GM12878 (cell line): ENCODE measurements around the gene LRRC56. TPM values are rescaled to one million over a fixed set of nuclear protein-coding genes. Genes with fewer than 3 reads are reported as not detected.

Source experiments
- ATAC-seq: fragments of 200-7000 bp; cut with Tn5 transposase; 3 replicates; pipeline ENCODE4 v1.9.1; 2020; ENCODE audit warnings: mild to moderate bottlenecking, moderate library complexity
- BruUV-seq: library from RNA; stranded (reverse); fragments of 400-500 nt; replicated peaks from 2 replicates; lab custom pipeline; 2021; lab: Mats Ljungman, UMichigan
- CTCF ChIA-PET: fragments of 300-600 bp; sonication (Branson Sonifier 250); formaldehyde crosslinking; extraction: SDS; loops from one replicate; lab custom pipeline; 2021; ENCODE audit warnings: inconsistent platforms; lab: Yijun Ruan, JAX
- POLR2A ChIA-PET: fragments of 350-600 bp; formaldehyde crosslinking; extraction: SDS; loops from one replicate; lab custom pipeline; 2021; ENCODE audit warnings: inconsistent platforms; lab: Charles Lee
- RAD21 ChIA-PET: fragments of 300-600 bp; sonication (Branson Sonifier 250); formaldehyde crosslinking; loops from one replicate; lab custom pipeline; 2023; ENCODE audit warnings: antibody characterized with exemption; ENCODE audit not compliant: unreplicated experiment; lab: Charles Lee
- SMC1A ChIA-PET: fragments of 300-600 bp; sonication (Branson Sonifier 250); formaldehyde crosslinking; loops from one replicate; lab custom pipeline; 2023; ENCODE audit not compliant: unreplicated experiment, uncharacterized antibody; lab: Charles Lee
- DNase-seq: peaks from one replicate; pipeline ENCODE4 v3.0.0-alpha.2; 2011; ENCODE audit warnings: low read depth, low spot score
- FAIRE-seq: peaks from 3 replicates; lab custom pipeline; 2011; peaks lifted over from hg19 to GRCh38; lab: Jason Lieb, UNC
- H2AFZ ChIP-seq: 2 replicates; pipeline ENCODE4 v1.6.0; 2011; ENCODE audit warnings: low read depth, low read length, control low read depth; ENCODE audit not compliant: control insufficient read depth
- H3K27ac ChIP-seq: 2 replicates; pipeline ENCODE4 v1.5.1; 2011; ENCODE audit warnings: control low read depth; ENCODE audit not compliant: control insufficient read depth, insufficient read depth
- H3K27me3 ChIP-seq, 2 experiments: replicated peaks in 1 of 2; 2 replicates each; pipeline versions ENCODE4 v1.6.0 to v1.6.1; 2011; ENCODE audit warnings: low read length in 1 of 2; ENCODE audit not compliant: control insufficient read depth in 2 of 2, insufficient read depth in 2 of 2
- H3K36me3 ChIP-seq, 2 experiments: 2 replicates each; pipeline ENCODE4 v1.5.1; 2011; ENCODE audit warnings: low read length in 1 of 2; ENCODE audit not compliant: control insufficient read depth in 2 of 2, insufficient read depth in 2 of 2
- H3K4me1 ChIP-seq: 2 replicates; pipeline ENCODE4 v1.6.1; 2011; ENCODE audit warnings: mild to moderate bottlenecking, low read length, moderate library complexity, mixed read lengths; ENCODE audit not compliant: control insufficient read depth, insufficient read depth
- H3K4me2 ChIP-seq: 2 replicates; pipeline ENCODE4 v1.6.0; 2011; ENCODE audit warnings: control low read depth; ENCODE audit not compliant: control insufficient read depth, insufficient read depth
- H3K4me3 ChIP-seq: fragments of 200-600 bp; sonication (generic); 2 replicates; pipeline ENCODE4 v1.5.1; 2016
- H3K79me2 ChIP-seq: 2 replicates; pipeline ENCODE4 v1.6.0; 2011; ENCODE audit warnings: low read length; ENCODE audit not compliant: control insufficient read depth, insufficient read depth
- H3K9ac ChIP-seq: 2 replicates; pipeline ENCODE4 v1.8.0; 2011; ENCODE audit warnings: low read length, control low read depth, mixed read lengths; ENCODE audit not compliant: control insufficient read depth, insufficient read depth
- H3K9me3 ChIP-seq: replicated peaks from 3 replicates; pipeline ENCODE4 v1.5.1; 2011; ENCODE audit warnings: mild to moderate bottlenecking, low read length; ENCODE audit not compliant: control insufficient read depth, insufficient read depth
- H4K20me1 ChIP-seq: 2 replicates; pipeline ENCODE4 v1.6.0; 2011; ENCODE audit not compliant: control insufficient read depth, insufficient read depth
- BHLHE40 ChIP-seq, 2 experiments: fragments of 450-650 bp in 1 of 2; IDR thresholded peaks; 2 replicates each; pipeline ENCODE4 v1.6.1; 2011 to 2017; ENCODE audit warnings: low read depth in 2 of 2, borderline replicate concordance in 1 of 2, improper control_type of control experiment in 1 of 2, low read length in 1 of 2, mild to moderate bottlenecking in 1 of 2
- BMI1 ChIP-seq: fragments of 450-650 bp; IDR thresholded peaks from 2 replicates; pipeline ENCODE4 v1.6.1; 2016; ENCODE audit warnings: mild to moderate bottlenecking, moderate library complexity, borderline replicate concordance
- BRCA1 ChIP-seq: IDR thresholded peaks from 2 replicates; pipeline ENCODE4 v1.6.1; 2011; ENCODE audit warnings: low read depth, low read length, improper control_type of control experiment
- CHD2 ChIP-seq: IDR thresholded peaks from 2 replicates; pipeline ENCODE4 v1.6.1; 2011; ENCODE audit warnings: low read depth, low read length, improper control_type of control experiment, borderline replicate concordance
- MEF2B ChIP-seq: fragments of 450-650 bp; IDR thresholded peaks from 2 replicates; pipeline ENCODE4 v1.6.1; 2018; ENCODE audit warnings: mild to moderate bottlenecking, moderate library complexity; ENCODE audit not compliant: partially characterized antibody, poor library complexity, severe bottlenecking
- NBN ChIP-seq: fragments of 450-650 bp; IDR thresholded peaks from 2 replicates; pipeline ENCODE4 v1.6.1; 2016
- SMC3 ChIP-seq: IDR thresholded peaks from 2 replicates; pipeline ENCODE4 v1.6.1; 2011; ENCODE audit warnings: low read length, improper control_type of control experiment, borderline replicate concordance
- SUZ12 ChIP-seq: fragments of 200-600 bp; sonication (generic); IDR thresholded peaks from one replicate; pipeline ENCODE4 v1.6.1; 2018; ENCODE audit warnings: antibody characterized with exemption, mild to moderate bottlenecking; ENCODE audit not compliant: unreplicated experiment
- WGBS: methylation state at CpG from one replicate; pipeline ENCODE4 v1.1.6; 2016; ENCODE audit warnings: low lambda C conversion rate; ENCODE audit not compliant: insufficient replicate concordance, insufficient coverage; ENCODE audit errors: missing lambda C conversion rate; 5-methylcytosine and 5-hydroxymethylcytosine counted together
- in situ Hi-C: fragments of 300-500 bp; cut with MboI; formaldehyde crosslinking; loops from 9 replicates; pipeline ENCODE4 v1.14.3; 2018; ENCODE audit warnings: mixed read lengths
- intact Hi-C: fragments of 100-400 bp; cut with micrococcal nuclease; formaldehyde crosslinking; loops from one replicate; pipeline ENCODE4 v1.14.2; 2022; ENCODE audit not compliant: unreplicated experiment
- polyA plus RNA-seq, 11 experiments: library from polyadenylated mRNA; depleted of rRNA in 4 of 11; unstranded in 6 of 11; stranded (reverse) in 5 of 11; fragments of >200 nt; fragmentation: Nextera tagmentation in 4 of 11; fragmentation: Illumina TruSeq in 1 of 11; extraction: Ambion mirVana in 4 of 11; extraction: Trizol in 1 of 11; gene quantifications; 1 replicate in 1 of 11; 2 replicates in 10 of 11; pipeline versions ENCODE4 v1.2.1 to v1.2.3, GENCODE V29; 2011 to 2016; ENCODE audit warnings: inconsistent platforms in 2 of 11, missing spikeins in 2 of 11, low read depth in 1 of 11
- total RNA-seq, 4 experiments: library from RNA; depleted of rRNA in 3 of 4; stranded (reverse); fragments of >200 nt in 3 of 4; fragmentation: Illumina TruSeq in 1 of 4; extraction: Trizol in 1 of 4; gene quantifications; 2 replicates each; pipeline versions ENCODE4 v1.2.1 to v1.2.3, GENCODE V29; 2013 to 2021
- TF ChIP-seq, protein P1 (sequence below): fragments of 450-650 bp; formaldehyde crosslinking; IDR thresholded peaks from 2 replicates; pipeline ENCODE4 v1.4.0; 2020; ENCODE audit warnings: mild to moderate bottlenecking, moderate library complexity
- TF ChIP-seq, protein P2 (sequence below): IDR thresholded peaks from 2 replicates; pipeline ENCODE4 v1.6.1; 2012; ENCODE audit warnings: low read length, inconsistent platforms

LRRC56 gene
- total and polyA plus RNA-seq, 10 of the 15 experiments (the other 5 are each of a cell fraction or from before 2014, with no cell fraction given) = 0.02 to 1.9 (median 0.75) TPM; not detected in 1

DNA sequence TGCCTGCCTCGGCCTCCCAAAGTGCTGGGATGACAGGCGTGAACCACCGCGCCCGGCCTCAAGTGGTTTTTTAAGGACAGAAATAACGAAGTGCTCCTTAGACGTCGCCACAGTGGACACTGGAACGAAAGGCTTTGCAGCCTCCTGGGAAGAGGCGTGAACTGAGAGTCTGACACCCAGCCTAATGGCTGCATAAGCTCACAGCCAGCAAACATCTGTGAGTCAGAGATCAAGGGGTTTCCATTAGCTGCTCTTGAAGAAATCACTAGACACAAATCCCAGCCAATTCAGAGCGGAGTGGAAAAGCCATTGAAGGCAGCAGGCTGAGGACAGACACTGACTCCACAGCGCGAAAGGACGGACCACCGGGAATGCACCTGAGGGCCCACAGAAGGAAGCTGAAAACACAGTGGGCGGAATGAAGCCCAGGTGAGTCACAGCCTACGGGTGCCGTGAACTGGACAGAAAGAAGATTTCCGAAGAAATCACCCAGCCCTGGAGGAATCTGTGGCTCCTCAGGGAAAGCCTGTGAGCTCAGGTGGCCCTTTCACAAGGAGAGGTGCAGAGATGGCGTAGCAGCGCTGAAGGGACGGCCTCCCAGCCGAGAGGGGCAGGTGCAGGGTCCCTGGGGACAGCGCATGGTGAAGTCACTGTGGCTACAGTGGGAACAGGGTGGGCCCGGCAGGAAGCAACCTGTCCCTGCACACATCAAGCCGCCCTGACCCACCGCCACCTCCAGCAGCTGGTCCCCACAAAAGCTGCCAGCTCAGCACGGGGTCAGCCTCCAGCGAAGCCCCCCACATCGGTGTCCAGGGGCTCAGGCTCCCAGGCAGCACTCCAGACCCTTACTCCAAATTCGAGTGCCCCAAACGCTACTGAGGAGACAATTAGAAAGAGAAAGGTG lies 11.6 kb downstream of the LRRC56 start:
- H3K4me2 ChIP-seq = no peak overlapping the region
- no peaks in the 10 kb centered on the region for H3K36me3 ChIP-seq
- no peaks in the 10 kb centered on the region for H3K27me3 ChIP-seq
- POLR2A ChIA-PET = no interaction called here
- no peak for DNase-seq
- no peak overlapping the region for H3K4me3 ChIP-seq
- CTCF ChIA-PET = no interaction called here
- ATAC-seq = peak; percentile 29; the same call in 2 of the 3 replicates
- H2AFZ ChIP-seq = no peak overlapping the region
- H4K20me1 ChIP-seq = no peaks in the 10 kb centered on the region
- no TSS peak for BruUV-seq
- no peaks in the 10 kb centered on the region for H3K79me2 ChIP-seq
- no peaks in the 10 kb centered on the region for H3K9me3 ChIP-seq
- in situ Hi-C loops = no loop called here
- RAD21 ChIA-PET = no interaction called here
- peak; percentile 65 for TF ChIP-seq MEF2B
- TF ChIP-seq SUZ12 = no peak
- TF ChIP-seq BHLHE40 (IDR thresholded peaks at IDR 0.05; ENCODE audit: borderline replicate concordance in 1 of 2, low read depth in 2 of 2, low read length in 1 of 2) = peak in 1 of 2 experiments; percentile 39; a peak in 1 of 4 replicates
- no peak for TF ChIP-seq NBN
- intact Hi-C loops = no loop called here
- no peak overlapping the region for H3K9ac ChIP-seq
- H3K4me1 ChIP-seq = no peaks in the 10 kb centered on the region
- FAIRE-seq = no peak
- SMC1A ChIA-PET = no interaction called here
- 38% methylated on average over 32 of the region's 32 CpGs for WGBS
- no peak overlapping the region for H3K27ac ChIP-seq

DNA sequence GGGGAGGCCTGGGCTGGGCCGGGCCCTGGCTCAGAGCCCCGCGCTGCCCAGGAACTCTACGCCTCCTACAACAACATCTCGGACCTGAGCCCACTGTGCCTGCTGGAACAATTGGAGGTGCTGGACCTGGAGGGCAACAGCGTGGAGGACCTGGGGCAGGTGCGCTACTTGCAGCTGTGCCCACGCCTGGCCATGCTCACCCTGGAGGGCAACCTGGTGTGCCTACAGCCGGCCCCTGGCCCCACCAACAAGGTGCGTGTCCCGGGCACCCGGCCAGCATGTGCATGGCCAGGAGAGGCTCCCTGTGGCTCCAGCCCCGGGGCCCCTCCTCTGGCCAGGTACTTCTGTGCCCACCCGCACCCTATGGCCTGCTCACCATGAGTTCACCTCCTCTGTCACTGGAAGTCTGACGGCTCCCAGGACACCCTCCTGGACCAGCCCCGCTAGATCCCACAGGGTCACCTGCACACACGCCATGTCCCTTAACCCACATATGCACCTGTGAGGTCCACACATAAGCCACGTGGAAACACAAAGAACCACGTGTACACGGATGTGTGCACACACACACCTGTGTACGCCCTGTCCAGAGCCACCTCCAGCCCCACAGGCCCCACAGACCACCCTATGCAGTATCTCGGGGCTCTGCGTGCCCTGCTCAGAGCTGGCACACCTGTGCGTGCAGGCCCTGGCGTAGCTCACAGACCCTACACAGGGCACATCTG lies 12.9 kb downstream of the LRRC56 start:
- WGBS = 86% methylated on average over 25 of the region's 25 CpGs
- ChIA-PET CTCF (no interaction called here), RAD21 (no interaction called here), POLR2A (no interaction called here), SMC1A (no interaction called here)
- no TSS peak for BruUV-seq
- Histone ChIP-seq H3K9me3 (no peaks in the 10 kb centered on the region), H3K9ac (no peak overlapping the region), H3K79me2 (no peaks in the 10 kb centered on the region), H3K36me3 (no peaks in the 10 kb centered on the region), H2AFZ (no peak overlapping the region), H3K4me1 (no peaks in the 10 kb centered on the region), H3K4me2 (no peak overlapping the region), H3K27me3 (no peaks in the 10 kb centered on the region), H3K27ac (no peak overlapping the region), H4K20me1 (no peaks in the 10 kb centered on the region), H3K4me3 (no peak overlapping the region)
- DNase-seq (no peak), ATAC-seq (no peak), FAIRE-seq (no peak)
- in situ Hi-C loops (no loop called here), intact Hi-C loops (no loop called here)
- no peak for TF ChIP-seq SMC3
- TF ChIP-seq BRCA1 = no peak
- TF ChIP-seq, protein P1, sequence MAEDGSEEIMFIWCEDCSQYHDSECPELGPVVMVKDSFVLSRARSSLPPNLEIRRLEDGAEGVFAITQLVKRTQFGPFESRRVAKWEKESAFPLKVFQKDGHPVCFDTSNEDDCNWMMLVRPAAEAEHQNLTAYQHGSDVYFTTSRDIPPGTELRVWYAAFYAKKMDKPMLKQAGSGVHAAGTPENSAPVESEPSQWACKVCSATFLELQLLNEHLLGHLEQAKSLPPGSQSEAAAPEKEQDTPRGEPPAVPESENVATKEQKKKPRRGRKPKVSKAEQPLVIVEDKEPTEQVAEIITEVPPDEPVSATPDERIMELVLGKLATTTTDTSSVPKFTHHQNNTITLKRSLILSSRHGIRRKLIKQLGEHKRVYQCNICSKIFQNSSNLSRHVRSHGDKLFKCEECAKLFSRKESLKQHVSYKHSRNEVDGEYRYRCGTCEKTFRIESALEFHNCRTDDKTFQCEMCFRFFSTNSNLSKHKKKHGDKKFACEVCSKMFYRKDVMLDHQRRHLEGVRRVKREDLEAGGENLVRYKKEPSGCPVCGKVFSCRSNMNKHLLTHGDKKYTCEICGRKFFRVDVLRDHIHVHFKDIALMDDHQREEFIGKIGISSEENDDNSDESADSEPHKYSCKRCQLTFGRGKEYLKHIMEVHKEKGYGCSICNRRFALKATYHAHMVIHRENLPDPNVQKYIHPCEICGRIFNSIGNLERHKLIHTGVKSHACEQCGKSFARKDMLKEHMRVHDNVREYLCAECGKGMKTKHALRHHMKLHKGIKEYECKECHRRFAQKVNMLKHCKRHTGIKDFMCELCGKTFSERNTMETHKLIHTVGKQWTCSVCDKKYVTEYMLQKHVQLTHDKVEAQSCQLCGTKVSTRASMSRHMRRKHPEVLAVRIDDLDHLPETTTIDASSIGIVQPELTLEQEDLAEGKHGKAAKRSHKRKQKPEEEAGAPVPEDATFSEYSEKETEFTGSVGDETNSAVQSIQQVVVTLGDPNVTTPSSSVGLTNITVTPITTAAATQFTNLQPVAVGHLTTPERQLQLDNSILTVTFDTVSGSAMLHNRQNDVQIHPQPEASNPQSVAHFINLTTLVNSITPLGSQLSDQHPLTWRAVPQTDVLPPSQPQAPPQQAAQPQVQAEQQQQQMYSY (CRISPR knock-in tag) = no peak
- no peak for TF ChIP-seq BMI1
- TF ChIP-seq, protein P2, sequence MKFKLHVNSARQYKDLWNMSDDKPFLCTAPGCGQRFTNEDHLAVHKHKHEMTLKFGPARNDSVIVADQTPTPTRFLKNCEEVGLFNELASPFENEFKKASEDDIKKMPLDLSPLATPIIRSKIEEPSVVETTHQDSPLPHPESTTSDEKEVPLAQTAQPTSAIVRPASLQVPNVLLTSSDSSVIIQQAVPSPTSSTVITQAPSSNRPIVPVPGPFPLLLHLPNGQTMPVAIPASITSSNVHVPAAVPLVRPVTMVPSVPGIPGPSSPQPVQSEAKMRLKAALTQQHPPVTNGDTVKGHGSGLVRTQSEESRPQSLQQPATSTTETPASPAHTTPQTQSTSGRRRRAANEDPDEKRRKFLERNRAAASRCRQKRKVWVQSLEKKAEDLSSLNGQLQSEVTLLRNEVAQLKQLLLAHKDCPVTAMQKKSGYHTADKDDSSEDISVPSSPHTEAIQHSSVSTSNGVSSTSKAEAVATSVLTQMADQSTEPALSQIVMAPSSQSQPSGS = no peak
- no peak for TF ChIP-seq CHD2
